Cardiac muscle cell (in vitro differentiated cells and primary cell): ENCODE data around the gene SLC25A38. TPM values are rescaled to one million over a fixed set of nuclear protein-coding genes. Genes with fewer than 3 reads are reported as not detected.
A peak's percentile ranks its signal among the peaks of the same experiment; 100 is the strongest.

ENCODE experiments used
- DNase-seq, 2 donors: peaks; one replicate each; pipeline versions ENCODE4 v3.0.0 to v3.0.0-alpha.2; 2010 to 2017; ENCODE audit warnings: low read depth in 1 of 2, low spot score in 1 of 2
- H3K27ac ChIP-seq: fragments of 200-600 bp; sonication (generic); 2 replicates; pipeline ENCODE4 v1.5.1; 2016
- H3K27me3 ChIP-seq: fragments of 200-600 bp; sonication (generic); 2 replicates; pipeline ENCODE4 v1.6.0; 2016; ENCODE audit warnings: control low read depth
- H3K36me3 ChIP-seq: fragments of 200-600 bp; sonication (generic); 2 replicates; pipeline ENCODE4 v1.5.1; 2016; ENCODE audit warnings: control low read depth
- H3K4me1 ChIP-seq: fragments of 200-600 bp; sonication (generic); 2 replicates; pipeline ENCODE4 v1.8.1; 2017; ENCODE audit warnings: low read depth, mild to moderate bottlenecking, mixed run types
- H3K4me3 ChIP-seq: fragments of 200-600 bp; sonication (generic); 2 replicates; pipeline ENCODE4 v1.5.1; 2016; ENCODE audit warnings: mild to moderate bottlenecking
- H3K9me3 ChIP-seq: fragments of 200-600 bp; sonication (generic); 2 replicates; pipeline ENCODE4 v1.5.1; 2017; ENCODE audit warnings: low read depth, mild to moderate bottlenecking, control low read depth
- polyA plus RNA-seq: library from polyadenylated mRNA; unstranded; fragments of >200 nt; fragmentation: Nextera tagmentation; extraction: Ambion mirVana; gene quantifications from 2 replicates; pipeline ENCODE4 v1.2.1, GENCODE V29; 2016
- total RNA-seq: library from RNA; depleted of rRNA; stranded (reverse); fragments of >200 nt; gene quantifications from 2 replicates; pipeline ENCODE4 v1.2.3, GENCODE V29; 2016
- TF ChIP-seq, protein P1 (sequence below): IDR thresholded peaks from 2 replicates; pipeline ENCODE4 v1.5.1; 2012; ENCODE audit warnings: low read depth, mild to moderate bottlenecking, low read length

Gene SLC25A38
- total and polyA plus RNA-seq, 2 experiments from 2014 or later = 21.3 to 29.6 TPM

DNA sequence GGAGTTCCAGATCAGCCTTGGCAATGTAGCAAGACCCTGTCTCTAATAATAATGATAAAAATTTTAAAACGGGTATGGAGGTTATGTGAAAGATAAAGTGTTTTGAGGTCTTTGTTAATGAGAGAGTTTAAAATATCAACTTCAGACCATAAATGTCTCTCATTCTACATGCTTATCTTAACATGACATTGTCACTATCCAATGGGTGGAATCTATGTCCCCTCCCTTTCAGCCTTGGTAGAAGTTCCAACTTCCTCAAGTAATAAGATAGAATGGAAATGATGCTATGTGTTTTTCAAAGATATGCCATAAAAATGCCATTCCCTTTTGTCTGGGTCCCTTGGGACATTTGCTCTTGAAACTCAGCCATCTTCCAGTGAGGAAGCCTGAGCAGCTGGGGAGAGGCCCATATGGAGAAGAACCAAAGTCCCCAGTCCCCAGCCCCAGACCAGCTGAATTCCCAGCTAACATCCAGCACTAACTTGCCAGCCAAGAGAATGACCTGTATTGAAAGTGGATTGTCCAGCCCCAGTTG, 40.3 kb downstream of the SLC25A38 start:
- TF ChIP-seq, protein P1, sequence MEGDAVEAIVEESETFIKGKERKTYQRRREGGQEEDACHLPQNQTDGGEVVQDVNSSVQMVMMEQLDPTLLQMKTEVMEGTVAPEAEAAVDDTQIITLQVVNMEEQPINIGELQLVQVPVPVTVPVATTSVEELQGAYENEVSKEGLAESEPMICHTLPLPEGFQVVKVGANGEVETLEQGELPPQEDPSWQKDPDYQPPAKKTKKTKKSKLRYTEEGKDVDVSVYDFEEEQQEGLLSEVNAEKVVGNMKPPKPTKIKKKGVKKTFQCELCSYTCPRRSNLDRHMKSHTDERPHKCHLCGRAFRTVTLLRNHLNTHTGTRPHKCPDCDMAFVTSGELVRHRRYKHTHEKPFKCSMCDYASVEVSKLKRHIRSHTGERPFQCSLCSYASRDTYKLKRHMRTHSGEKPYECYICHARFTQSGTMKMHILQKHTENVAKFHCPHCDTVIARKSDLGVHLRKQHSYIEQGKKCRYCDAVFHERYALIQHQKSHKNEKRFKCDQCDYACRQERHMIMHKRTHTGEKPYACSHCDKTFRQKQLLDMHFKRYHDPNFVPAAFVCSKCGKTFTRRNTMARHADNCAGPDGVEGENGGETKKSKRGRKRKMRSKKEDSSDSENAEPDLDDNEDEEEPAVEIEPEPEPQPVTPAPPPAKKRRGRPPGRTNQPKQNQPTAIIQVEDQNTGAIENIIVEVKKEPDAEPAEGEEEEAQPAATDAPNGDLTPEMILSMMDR = no peak
- Histone ChIP-seq H3K4me1 (no peaks in the 10 kb centered on the region), H3K4me3 (no peak overlapping the region), H3K36me3 (no peaks in the 10 kb centered on the region), H3K9me3 (no peaks in the 10 kb centered on the region), H3K27me3 (no peaks in the 10 kb centered on the region), H3K27ac (no peak overlapping the region)
- DNase-seq = no peak

DNA sequence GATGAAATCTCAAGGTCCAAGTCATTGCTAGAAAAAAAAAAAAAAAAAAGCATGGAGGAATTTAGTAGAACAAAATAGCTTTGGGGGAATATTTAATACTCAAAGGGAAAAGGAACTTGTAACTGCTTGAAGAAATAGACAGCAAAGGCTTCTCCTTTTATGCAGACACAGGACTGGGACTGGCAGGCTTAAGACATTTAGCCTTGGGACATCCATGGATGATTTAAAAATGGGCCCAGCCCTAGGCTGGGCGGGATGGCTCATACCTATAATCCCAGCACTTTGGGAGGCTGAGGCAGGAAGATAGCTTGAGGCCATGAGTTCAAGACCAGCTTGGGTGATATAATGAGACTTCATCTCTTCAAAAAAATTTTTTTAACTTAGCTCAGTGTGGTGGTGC, 43.1 kb downstream of the SLC25A38 start:
- DNase-seq = no peak
- TF ChIP-seq, protein P1 = no peak
- no peaks in the 10 kb centered on the region for H3K27me3 ChIP-seq
- H3K9me3 ChIP-seq = no peaks in the 10 kb centered on the region
- no peak overlapping the region for H3K27ac ChIP-seq
- no peak overlapping the region for H3K4me3 ChIP-seq
- no peaks in the 10 kb centered on the region for H3K4me1 ChIP-seq
- no peaks in the 10 kb centered on the region for H3K36me3 ChIP-seq

GRCh38 chr3:39427506-39427905, 44.3 kb downstream of the SLC25A38 start:
- DNase-seq = no peak
- TF ChIP-seq, protein P1 = no peak
- no peaks in the 10 kb centered on the region for H3K36me3 ChIP-seq
- H3K4me1 ChIP-seq = no peaks in the 10 kb centered on the region
- H3K27ac ChIP-seq = no peak overlapping the region
- H3K27me3 ChIP-seq = no peaks in the 10 kb centered on the region
- no peaks in the 10 kb centered on the region for H3K9me3 ChIP-seq
- no peak overlapping the region for H3K4me3 ChIP-seq

DNA sequence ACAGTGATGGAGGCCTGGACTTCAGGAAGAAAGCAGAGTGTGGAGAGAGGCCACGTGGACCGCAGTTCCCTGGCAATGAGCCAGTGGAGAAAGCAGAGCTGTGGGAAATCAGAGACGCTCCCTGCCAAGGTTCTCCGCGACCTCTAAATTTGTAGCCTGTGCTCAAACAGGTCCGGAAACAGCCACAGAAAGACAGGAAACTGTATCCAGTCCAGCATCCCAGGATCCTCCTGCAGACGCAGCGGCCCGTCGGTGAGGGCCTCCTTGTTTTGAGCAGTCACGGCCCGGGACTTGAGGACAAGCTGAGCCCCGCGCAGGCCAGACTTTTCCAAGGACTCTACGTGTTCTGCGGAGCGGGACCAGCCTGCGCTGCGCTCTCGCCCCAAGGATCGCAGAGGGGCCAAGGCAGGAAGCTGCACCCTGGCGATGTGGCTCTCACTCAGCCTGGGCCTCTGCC, 45.6 kb downstream of the SLC25A38 start:
- H3K9me3 ChIP-seq = no peaks in the 10 kb centered on the region
- TF ChIP-seq, protein P1 = no peak
- H3K36me3 ChIP-seq = no peaks in the 10 kb centered on the region
- no peak overlapping the region for H3K4me3 ChIP-seq
- peak in 1 of 2 donors; percentile 69 for DNase-seq
- no peaks in the 10 kb centered on the region for H3K27me3 ChIP-seq
- no peak overlapping the region for H3K27ac ChIP-seq
- H3K4me1 ChIP-seq = no peaks in the 10 kb centered on the region

DNA sequence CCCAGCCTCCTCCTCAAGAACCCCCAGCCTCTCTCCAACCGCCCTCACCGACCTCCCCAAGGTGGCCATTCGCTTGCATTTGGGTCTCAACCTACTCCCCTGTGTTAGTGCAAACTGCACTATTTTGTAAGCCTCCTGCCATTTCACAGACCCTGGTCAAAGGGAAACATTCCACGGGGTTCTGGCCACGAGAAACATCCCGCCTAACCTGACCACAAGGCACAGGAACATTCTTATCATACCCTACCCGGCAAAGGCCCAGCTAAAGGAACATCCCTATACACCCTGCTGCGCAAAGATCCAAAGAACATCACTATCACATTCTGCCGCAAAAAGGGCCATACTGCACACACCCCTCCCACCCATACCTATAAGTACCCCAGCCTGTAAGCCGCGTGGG, 46.3 kb downstream of the SLC25A38 start:
- no peak for DNase-seq
- TF ChIP-seq, protein P1 = no peak
- no peaks in the 10 kb centered on the region for H3K9me3 ChIP-seq

More for the DNA sequence above, 46.3 kb downstream of the SLC25A38 start:
- Histone ChIP-seq H3K27ac (no peak overlapping the region), H3K4me3 (no peak overlapping the region), H3K36me3 (no peaks in the 10 kb centered on the region), H3K4me1 (no peaks in the 10 kb centered on the region), H3K27me3 (no peaks in the 10 kb centered on the region)
